GM19238 (cell line): ENCODE data around the gene PPP3CA.
"Not testable (repeated sequence)": the region's sequence is repeated elsewhere in the genome, so short reads cannot be mapped to it uniquely, and the experiment has no call there.

Experiments used
- DNase-seq: peaks from one replicate; pipeline ENCODE4 v3.0.0; 2011; ENCODE audit warnings: low spot score; ENCODE audit not compliant: insufficient read length

Gene PPP3CA

DNA sequence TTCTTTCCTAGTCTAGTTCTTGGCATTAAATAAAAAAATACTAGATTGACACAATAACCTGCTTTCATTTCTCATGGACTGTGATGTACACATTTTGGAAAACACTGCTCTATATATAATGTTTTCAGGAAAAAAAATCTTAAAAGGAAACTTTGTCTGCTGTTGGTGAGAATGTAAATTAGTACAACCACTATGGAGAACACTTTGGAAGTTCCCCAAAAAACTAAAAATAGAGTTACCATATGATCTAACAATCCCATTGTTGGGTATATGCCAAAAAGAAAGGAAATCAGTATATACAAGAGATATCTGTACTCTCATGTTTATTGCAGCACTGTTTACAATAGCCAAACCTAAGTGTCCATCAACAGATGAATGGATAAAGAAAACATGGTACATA lies 202.3 kb downstream of the PPP3CA start:
- no peak for DNase-seq

DNA sequence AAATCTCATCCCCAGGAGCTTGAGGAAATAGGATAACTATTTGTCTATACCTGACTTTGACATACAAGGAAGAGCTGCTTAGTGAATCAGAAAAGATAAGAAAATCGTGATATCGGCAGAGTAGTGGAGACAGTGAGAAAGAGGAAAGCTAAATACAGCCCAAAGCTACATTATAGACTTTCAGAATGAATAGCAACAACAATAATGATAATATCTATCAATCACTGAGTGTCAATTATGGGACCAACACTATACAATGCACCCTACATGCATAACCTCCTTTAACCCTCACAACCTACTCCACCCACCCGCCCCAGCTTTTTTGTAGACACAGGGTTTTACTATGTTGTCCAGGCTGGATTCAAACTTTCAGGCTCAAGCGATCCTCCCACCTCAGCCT lies 205.1 kb downstream of the PPP3CA start:
- no peak for DNase-seq

DNA sequence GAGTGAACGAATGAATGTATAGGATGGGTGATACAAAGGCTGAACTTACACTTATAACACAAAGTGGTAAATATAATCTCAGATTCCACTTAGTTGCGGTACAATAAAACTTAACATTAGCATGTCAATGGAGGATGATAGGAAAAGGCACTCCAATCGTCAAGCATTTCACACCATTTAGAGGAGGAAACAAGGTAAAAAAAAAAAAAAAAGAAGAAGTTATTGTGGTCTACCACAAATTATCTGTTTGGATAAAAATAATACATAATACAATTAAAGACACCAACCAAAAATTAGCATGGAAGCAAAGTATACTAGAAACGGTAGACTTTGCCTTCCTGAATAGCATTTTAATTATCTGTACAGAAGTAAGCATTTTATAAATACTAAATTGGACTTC lies 205.5 kb downstream of the PPP3CA start:
- DNase-seq: no peak

DNA sequence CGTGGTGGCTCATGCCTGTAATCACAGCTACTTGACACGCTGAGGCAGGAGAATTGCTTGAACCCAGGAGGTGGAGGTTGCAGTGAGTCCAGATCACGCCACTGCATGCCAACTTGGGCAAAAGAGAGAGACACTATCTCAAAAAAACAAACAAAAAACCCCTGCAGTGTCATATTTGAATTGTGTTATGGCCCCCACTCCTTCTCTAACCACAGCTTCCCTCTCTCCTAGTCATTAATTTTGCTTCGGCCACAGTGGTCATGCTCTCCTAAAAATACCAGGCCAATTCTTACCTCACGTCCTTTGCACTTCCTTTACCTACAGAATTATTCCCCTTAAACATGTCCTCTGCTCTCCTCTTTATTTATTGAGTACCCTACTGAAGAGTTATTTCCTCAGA lies 206.1 kb downstream of the PPP3CA start:
- DNase-seq: no peak

DNA sequence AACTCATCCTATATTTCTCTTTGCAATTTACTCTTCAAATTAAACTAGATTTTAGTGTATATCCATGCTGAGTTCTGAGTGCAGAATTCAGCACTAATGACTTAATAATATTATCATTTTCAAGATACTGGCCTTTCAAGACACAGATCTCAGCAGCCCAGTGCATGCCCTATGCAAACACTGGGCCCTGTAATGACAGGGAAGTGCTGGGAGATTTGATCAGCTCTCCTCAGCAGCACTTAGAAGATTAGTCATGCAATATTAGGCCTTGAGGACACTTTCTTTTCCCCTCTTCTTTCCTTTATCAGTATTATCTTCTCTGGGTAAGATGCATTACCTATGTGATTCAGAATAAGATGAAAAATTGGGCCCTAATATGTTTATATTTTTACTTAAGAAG lies 207.1 kb downstream of the PPP3CA start:
- DNase-seq: no peak

DNA sequence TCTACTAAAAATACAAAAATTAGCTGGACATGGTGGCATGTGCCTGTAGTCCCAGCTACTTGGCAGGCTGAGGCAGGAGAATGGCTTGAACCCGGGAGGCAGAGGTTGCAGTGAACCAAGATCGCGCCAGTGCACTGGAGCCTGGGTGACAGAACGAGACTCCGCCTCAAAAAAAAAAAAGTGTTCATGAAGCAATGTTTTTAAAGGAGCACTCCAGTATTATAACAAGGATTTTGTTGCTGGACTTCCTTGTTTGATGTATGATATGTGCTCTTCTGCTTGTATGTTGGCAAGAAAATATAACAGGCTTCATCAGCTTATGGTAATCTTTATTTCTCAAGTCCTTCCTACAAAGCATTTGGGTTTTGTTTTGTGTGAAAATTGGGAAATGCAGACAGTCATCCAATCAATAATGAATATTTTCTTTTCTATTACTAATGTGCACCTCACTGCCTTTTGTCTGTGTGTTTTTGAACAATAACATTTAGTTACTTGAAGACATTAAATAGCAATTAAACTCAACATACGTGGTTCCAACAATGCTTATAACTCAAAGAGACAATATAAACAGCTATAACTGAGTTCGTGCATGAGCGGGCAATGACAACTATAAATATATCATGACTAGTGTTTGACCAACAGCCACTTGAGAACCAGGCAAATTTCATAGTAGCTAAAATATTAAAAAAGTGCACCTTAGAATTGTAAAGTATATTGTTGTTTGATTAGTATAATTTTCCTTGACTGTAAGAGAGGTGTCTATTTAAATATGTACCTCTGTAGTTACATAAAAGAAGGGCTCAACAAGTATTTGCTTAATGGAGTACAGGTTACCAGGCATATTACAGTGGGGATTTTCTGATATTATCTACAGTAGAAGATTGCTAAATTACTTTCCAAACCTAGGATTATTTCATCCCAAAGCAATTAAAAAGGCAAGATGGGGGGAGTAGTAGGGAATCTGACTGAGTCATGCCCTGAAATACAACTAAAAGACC lies 210.7 kb downstream of the PPP3CA start:
- no peak for DNase-seq

DNA sequence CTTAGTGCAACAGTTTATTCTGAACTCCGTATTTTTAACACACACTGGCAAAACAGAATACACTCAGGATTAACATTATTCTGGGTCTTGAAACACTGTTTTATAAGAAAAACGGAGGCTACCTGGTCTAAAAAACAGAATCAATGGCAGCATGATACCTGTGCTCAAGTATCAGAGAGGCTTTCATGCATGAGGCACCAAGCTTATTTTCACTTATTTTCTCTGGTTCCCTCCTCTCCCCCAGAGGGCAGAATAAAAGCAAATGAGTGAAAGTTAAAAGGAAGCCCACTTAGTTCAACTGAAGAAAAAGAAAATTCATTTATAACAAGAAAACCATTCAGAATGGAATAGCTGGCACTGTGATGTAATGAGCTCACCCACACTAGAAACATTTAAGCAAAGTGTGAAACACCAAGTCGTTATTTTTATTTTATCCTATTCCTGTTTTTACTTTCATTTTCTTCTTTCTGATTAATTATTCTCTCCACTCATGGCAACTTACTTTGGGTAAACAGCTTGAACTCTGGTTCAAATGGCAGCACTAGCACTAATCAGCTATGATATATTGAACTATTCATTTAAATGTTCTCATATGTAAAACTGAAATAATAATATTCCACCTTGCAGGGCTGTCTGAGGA lies 211.8 kb downstream of the PPP3CA start:
- DNase-seq: no peak

DNA sequence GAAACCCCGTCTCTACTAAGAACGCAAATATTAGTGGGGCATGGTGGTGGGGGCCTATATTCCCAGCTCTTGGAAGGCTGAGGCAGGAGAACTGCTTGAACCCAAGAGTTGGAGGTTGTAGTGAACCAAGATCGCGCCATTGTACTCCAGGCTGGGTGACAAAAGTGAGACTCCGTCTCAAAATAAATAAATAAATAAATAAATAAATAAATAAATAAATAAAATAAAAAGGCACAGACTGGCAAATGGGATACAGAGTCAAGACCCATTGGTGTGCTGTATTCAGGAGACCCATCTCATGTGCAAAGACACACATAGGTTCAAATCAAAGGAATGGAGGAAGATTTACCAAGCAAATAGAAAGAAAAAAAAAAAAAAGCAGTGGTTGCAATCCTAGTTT lies 216.3 kb downstream of the PPP3CA start:
- not testable (repeated sequence) for DNase-seq

DNA sequence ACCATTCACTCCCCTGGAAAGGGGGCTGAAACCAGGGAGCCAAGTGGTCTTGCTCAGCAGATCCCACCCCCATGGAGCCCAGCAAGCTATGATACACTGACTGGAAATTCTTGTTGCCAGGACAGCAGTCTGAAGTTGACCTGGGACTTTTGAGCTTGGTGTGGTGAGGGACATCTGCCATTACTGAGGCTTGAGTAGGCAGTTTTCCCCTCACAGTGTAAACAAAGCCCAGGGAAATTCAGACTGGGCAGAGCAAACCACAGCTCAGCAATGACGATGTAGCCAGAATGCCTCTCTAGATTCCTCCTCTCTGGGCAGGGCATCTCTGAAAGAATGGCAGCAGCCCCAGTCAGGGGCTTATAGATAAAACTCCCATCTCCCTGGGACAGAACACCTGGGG lies 218.4 kb downstream of the PPP3CA start:
- not testable (repeated sequence) for DNase-seq

DNA sequence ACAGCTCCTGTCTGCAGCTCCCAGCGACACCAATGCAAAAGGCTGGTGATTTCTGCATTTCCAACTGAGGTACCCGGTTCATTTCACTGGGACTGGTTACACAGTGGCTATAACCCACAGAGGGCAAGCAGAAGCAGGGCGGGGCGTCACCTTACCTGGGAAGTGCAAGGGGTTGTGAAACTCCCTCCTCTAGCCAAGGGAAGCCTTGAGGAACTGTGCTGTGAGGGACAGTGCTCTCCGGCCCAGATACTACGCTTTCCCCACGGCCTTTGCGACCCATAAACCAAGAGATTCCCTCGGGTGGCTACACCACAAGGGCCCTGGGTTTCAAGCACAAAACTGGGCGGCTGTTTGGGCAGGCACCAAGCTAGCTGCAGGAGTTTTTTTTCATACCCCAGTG lies 218.9 kb downstream of the PPP3CA start:
- DNase-seq: no peak

DNA sequence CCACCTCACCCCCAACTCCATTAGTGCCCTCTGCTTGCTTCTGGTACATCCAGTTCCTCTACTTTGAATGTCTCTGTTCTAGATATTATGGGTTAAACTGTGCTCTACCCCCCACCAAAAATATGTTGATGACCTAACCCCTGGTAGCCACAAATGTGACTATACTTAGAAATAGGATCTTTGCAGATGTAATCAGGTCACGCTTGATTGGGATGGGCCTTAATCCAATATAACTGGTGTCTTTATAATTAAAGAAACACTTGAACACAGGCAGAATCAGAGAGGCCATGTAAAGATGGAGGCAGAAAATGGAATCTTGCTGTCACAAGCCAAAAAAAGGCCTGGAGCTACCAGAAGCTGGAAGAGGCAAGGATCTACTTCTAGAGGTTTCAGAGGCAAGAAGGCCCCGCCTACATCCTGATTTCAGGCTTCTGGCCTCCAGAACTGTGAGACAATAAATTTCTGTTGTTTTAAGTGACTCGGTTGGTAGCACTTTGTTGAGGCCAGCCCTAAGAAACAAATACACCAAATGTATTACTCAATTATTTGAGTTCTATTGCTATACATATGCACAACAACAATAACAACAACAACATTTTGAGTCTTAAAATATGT lies 220.0 kb downstream of the PPP3CA start:
- DNase-seq: no peak

DNA sequence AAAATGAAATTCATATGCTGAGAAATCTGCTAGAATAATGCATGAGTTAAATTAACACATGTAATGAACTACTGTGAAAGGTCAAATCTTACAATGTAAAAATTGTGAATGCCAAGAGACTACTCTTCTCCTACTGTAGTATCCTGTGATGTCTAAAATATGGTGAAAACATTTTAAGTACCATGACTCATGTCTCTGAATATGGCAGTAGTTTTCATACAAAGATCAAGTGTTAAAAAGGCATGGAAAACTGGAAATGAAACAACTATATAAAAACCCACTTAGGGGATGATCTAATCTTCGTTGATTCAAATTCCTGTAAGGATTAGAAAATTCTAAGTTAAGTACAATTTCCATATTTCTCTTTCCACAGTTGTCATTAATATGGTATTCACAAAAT lies 221.3 kb downstream of the PPP3CA start:
- no peak for DNase-seq

DNA sequence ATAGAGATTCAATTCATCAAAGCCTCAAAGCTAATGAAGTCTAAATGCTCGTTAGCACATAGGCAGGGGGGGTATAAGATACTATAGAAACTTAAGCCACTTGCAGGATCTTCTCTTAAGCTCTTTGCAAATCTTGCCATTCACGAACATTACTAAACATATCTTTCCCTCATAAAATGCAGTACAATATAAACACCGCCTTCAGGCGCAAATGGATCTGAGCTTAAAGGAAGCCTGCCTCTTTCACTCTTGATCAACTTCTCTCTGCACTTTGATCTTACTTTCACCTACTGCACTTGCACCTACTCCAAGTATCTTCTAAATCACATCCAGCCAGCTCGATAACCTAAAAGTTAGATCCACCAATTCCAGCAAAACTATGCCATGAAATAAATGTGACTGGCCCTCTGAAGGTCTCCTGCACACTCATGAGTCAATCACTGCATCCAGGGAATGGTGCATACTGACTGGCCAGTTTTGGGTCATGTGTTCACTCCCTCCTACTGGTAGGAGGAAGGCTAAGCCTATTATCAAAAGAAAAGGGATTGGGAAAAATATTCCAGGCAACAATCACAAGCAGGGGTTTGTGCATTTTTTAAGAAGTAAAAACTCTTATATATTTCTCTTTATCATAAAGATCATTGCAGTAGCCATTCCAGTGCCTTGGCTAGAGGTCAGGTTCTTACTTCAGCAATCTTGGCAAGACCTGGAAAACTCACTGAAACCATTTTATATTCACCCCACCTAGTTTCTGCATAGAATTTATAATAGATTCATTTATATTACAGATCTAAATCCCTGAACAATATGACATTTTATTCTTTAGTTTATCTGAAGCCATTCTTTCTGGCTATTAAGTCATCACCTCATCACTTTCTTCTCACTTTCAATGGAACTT lies 222.0 kb downstream of the PPP3CA start:
- DNase-seq: no peak

DNA sequence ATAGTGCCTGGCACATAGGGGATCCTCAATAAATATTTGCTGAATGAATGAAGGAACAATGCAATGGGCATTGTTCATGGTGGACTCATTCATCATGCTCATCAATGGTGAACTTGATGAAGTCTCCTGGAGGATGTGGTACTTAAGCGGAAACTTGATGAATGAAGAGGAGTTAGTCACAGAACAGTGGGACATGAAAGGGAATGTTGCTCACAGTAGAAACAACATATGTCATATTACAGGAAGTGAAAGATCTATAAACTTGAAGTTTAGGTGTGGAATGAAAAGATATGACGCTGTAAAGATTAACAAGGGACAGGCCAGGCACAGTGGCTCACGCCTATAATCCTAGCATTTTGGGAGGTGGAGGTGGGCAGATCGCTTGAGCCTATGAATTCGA lies 224.1 kb downstream of the PPP3CA start:
- DNase-seq: no peak

DNA sequence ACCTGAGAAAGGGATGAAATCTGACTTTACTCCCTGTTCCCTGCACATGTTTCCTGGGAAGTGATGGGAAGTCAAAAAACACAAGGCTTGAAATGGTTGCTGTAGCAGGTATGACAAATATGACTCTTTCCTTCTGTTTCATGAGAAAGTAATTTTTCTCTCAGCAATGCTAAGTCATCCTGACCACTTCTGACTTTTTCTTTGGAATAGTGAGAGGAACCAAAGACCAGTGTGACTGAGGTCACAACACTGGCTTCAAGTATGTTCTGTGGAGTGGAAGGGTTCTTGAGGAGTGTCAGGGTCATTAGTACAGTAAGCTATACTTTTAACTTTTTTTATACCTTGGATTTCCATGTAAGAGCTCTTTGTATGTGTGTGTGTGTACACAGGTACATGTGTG lies 225.3 kb downstream of the PPP3CA start:
- no peak for DNase-seq

DNA sequence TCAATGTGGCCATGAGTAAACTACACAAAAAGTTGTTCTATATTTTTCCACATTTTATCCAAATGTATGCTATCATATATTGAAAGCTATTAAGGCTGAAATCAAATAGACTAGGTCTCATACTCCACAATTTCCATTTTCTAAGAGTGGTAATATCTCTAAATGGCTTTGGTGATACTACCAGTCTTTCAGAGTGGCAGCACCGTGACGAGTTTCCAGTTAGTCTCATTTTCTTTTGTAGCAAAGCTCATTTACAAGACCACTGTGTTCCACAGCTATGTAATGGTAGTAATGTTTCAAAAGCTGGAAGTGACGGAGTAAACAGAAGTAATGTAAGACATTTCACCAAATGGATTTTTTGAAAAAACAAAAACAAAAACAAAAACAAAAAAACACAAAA lies 228.2 kb downstream of the PPP3CA start:
- DNase-seq: no peak

DNA sequence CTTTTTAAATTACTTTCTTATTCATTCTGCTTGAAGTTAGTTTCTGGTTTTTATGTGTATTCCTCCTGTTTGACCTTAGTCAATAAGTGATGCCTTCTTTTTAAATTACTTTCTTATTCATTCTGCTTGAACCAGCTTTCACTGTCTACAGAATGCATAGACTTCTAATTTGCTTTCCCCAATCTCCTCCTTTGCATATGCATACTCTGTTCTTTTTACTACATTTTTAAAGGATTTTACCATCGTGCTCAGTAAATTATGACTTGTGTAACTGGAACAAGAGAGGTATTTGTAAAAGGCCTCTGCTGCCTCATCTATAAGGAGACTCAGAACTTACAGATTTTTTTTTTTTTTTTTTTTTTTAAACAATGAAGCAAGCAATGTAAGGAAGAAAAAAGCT lies 228.7 kb downstream of the PPP3CA start:
- DNase-seq: no peak

DNA sequence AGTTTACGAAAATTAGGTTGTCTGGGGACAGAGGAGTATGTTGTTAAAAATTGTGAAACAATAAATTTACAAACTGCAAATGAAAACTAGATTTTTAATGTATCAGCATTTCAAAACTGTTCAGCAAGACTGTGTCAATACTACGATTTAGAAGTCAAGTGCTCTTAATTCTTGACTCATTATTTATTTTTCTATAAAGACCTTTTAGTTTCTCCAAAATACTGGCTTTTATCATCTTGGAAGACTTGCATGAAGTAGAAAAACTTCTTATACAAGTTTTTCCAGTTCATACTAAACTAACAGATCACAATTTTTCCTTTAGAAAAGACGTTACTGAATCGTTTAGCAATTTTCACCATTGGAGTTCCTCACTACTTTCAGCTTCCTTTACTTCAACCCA lies 231.4 kb downstream of the PPP3CA start:
- no peak for DNase-seq

DNA sequence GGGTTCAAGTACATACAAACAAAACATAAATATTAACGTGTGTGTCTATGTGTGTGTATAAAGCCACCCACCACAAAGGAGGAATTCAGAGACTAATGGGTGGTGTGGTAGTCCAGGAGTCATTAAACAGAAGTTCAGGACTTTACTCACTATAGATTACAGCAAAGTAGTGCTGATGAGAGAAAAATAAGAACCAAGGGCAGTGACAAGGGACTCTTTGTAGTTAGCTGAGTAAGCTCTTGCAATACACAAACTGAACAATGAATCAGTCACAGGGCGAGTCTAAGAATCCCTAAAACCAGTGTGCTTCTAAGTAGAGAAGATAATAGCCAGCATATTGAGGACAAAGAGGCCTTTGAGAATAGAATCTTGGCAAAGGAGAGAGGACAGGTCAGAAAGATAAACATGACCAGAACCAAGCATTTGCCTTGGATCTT lies 232.4 kb downstream of the PPP3CA start:
- no peak for DNase-seq

DNA sequence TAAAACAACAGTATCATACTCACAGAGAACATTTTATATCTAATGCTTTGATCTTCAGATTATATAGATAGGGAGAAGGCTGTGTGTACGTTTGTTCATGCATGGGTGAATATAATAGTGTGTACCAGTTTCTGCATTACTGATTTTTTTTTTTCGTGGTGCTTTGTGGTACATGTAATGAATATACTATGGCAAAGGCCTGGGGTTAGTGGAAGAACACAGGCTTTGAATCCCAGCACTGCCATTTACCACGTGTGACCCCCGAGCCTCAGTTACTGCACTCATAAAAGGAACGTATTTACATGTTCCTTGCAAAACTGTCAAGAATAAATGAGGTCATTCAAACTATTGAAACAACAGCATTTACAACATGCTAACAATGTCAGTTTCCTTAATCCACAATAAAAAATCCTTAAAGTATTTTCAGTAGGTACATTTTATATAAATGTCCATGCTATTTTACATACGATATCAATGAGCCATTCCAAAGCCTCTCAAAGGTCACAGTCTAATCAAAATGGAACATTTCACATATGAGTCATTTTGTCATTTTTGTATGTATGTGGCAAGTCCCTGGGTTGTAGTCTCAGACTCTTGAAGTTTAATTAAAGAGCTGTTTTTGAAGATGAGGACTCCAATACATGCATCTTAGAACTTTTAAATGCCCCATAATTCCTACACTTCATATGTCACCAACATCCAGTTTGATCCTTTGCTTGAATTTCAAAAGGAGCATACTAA lies 242.8 kb downstream of the PPP3CA start:
- DNase-seq: no peak
